KOPT-K1 (cell line): ENCODE results near the gene AASDH.
"Not testable (repeated sequence)": the region's sequence is repeated elsewhere in the genome, so short reads cannot be mapped to it uniquely, and the experiment has no call there.

ENCODE experiments used
- H3K27ac ChIP-seq: fragments of 200-600 bp; sonication (generic); 2 replicates; pipeline ENCODE4 v1.5.1; 2016; ENCODE audit warnings: antibody characterized with exemption, mild to moderate bottlenecking, low read depth, low read length; ENCODE audit not compliant: poor library complexity, severe bottlenecking
- H3K36me3 ChIP-seq: fragments of 200-600 bp; sonication (generic); 2 replicates; pipeline ENCODE4 v1.5.1; 2017; ENCODE audit warnings: antibody characterized with exemption, mild to moderate bottlenecking, low read length, moderate library complexity; ENCODE audit not compliant: insufficient read depth
- H3K9me3 ChIP-seq: fragments of 200-600 bp; sonication (generic); 2 replicates; pipeline ENCODE4 v1.5.1; 2017; ENCODE audit warnings: antibody characterized with exemption, low read length, mild to moderate bottlenecking; ENCODE audit not compliant: insufficient read depth, poor library complexity, severe bottlenecking

Gene AASDH

GRCh38 chr4:56370377-56370776 lies 16.9 kb downstream of the AASDH start:
- no peak overlapping the region for H3K27ac ChIP-seq
- no peaks in the 10 kb centered on the region for H3K9me3 ChIP-seq
- peaks cover 24% of the 10 kb centered on the region for H3K36me3 ChIP-seq

- not testable (repeated sequence) for H3K36me3 ChIP-seq, H3K27ac ChIP-seq
- H3K9me3 ChIP-seq: peaks cover 11% of the 10 kb centered on the region
These were observed 24.3 kb downstream of the AASDH start for GRCh38 chr4:56362981-56363380.

- Histone ChIP-seq H3K9me3 (peaks cover 11% of the 10 kb centered on the region), H3K36me3 (no peaks in the 10 kb centered on the region), H3K27ac (no peak overlapping the region)
These were observed 27.2 kb downstream of the AASDH start for GRCh38 chr4:56360071-56360470.

GRCh38 chr4:56356650-56357049 lies 30.6 kb downstream of the AASDH start:
- Histone ChIP-seq H3K36me3 (no peaks in the 10 kb centered on the region), H3K9me3 (no peaks in the 10 kb centered on the region), H3K27ac (no peak overlapping the region)

- H3K36me3 ChIP-seq: 0 out of 2 replicates have a peak, but pooled peaks cover 11% of the 10 kb centered on the region
- no peak overlapping the region for H3K27ac ChIP-seq
- no peaks in the 10 kb centered on the region for H3K9me3 ChIP-seq
These were observed 38.7 kb downstream of the AASDH start for GRCh38 chr4:56348576-56348975.

- Histone ChIP-seq H3K36me3 (0 out of 2 replicates have a peak, but pooled peaks cover 11% of the 10 kb centered on the region), H3K9me3 (no peaks in the 10 kb centered on the region), H3K27ac (no peak overlapping the region)
These were observed 41.8 kb downstream of the AASDH start for GRCh38 chr4:56345458-56345857.

GRCh38 chr4:56342746-56343145 lies 44.5 kb downstream of the AASDH start:
- no peak overlapping the region for H3K27ac ChIP-seq
- peaks cover 2% of the 10 kb centered on the region for H3K9me3 ChIP-seq
- 0 out of 2 replicates have a peak, but pooled peaks cover 3% of the 10 kb centered on the region for H3K36me3 ChIP-seq

- no peaks in the 10 kb centered on the region for H3K9me3 ChIP-seq
- no peak overlapping the region for H3K27ac ChIP-seq
- no peaks in the 10 kb centered on the region for H3K36me3 ChIP-seq
These were observed 56.6 kb downstream of the AASDH start for GRCh38 chr4:56330691-56331090.

GRCh38 chr4:56326363-56326762 lies 60.9 kb downstream of the AASDH start:
- H3K9me3 ChIP-seq: no peaks in the 10 kb centered on the region
- no peak overlapping the region for H3K27ac ChIP-seq

GRCh38 chr4:56324011-56324610 lies 63.2 kb downstream of the AASDH start:
- H3K27ac ChIP-seq: no peak overlapping the region
- no peaks in the 10 kb centered on the region for H3K36me3 ChIP-seq
- no peaks in the 10 kb centered on the region for H3K9me3 ChIP-seq

More at GRCh38 chr4:56326363-56326762, 60.9 kb downstream of the AASDH start:
- H3K36me3 ChIP-seq: no peaks in the 10 kb centered on the region

- Histone ChIP-seq H3K27ac (no peak overlapping the region), H3K36me3 (no peaks in the 10 kb centered on the region), H3K9me3 (no peaks in the 10 kb centered on the region)
These were observed 64.0 kb downstream of the AASDH start for GRCh38 chr4:56323327-56323726.

GRCh38 chr4:56321251-56321650 lies 66.0 kb downstream of the AASDH start:
- Histone ChIP-seq H3K9me3 (no peaks in the 10 kb centered on the region), H3K27ac (no peak overlapping the region), H3K36me3 (no peaks in the 10 kb centered on the region)

- H3K36me3 ChIP-seq: no peaks in the 10 kb centered on the region
- H3K27ac ChIP-seq: no peak overlapping the region
- no peaks in the 10 kb centered on the region for H3K9me3 ChIP-seq
These were observed 67.0 kb downstream of the AASDH start for GRCh38 chr4:56320293-56320692.

GRCh38 chr4:56318555-56318954 lies 68.7 kb downstream of the AASDH start:
- Histone ChIP-seq H3K36me3 (no peaks in the 10 kb centered on the region), H3K9me3 (no peaks in the 10 kb centered on the region), H3K27ac (no peak overlapping the region)

GRCh38 chr4:56317749-56318148 lies 69.5 kb downstream of the AASDH start:
- no peaks in the 10 kb centered on the region for H3K9me3 ChIP-seq

GRCh38 chr4:56316011-56316650 lies 71.2 kb downstream of the AASDH start:
- no peak overlapping the region for H3K27ac ChIP-seq
- H3K36me3 ChIP-seq: no peaks in the 10 kb centered on the region
- no peaks in the 10 kb centered on the region for H3K9me3 ChIP-seq

More at GRCh38 chr4:56317749-56318148, 69.5 kb downstream of the AASDH start:
- no peak overlapping the region for H3K27ac ChIP-seq
- no peaks in the 10 kb centered on the region for H3K36me3 ChIP-seq
